Measurements from ENCODE around the gene PCDH9.

GRCh38 chr13:66405908-66406802 lies 824.0 kb downstream of the PCDH9 start:
- no peak for TF ChIP-seq CTCF (IDR thresholded peaks at IDR 0.05)
- no peak for TF ChIP-seq POLR2A (IDR thresholded peaks at IDR 0.05)
